ENCODE data around the gene SGCA. TPM values are rescaled to one million over a fixed set of nuclear protein-coding genes. Genes with fewer than 3 reads are reported as not detected.

The SGCA gene
- total RNA-seq, 1 donor from 2014 or later: 1.7 TPM

DNA sequence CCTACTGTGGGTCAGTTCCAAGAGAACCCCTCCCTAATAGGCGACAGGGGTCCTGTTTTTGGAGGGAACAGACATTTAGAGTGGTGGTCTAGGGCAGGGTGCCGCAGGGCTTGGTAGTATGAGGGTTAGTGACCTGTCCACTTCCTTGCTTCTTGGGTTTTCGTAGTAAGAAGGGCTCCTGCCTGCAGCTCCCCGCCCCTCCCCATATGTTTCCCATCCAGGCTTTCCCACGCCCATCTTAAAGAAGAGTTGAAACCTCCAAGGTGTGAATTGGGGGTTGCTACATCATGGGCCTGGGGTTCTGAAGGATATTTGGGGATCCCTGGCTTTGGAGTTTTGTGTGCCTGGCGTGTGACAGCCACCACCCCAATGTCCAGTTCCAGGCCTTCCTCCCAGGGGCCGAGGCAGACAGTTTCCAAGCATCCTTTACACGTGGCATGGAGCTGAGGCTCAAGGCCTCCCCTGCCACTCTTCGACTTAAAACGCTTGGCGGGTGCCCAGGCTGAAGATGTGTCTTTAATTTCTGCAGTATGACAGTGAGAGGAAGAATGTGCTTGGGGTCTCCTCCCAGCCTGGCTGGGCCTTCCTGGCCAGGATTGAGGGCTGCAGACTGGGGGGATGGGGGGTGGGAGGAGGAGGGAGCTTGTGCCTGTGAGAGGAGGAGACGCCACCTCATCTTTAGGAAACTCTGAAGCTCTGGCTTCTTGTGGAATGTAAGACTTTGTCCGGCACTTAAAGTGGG lies 38.0 kb downstream of the SGCA start:
- peaks cover 63% of the 10 kb centered on the region for H3K27me3 Mint-ChIP-seq
- no peak overlapping the region for H3K4me3 Mint-ChIP-seq
- ChIA-PET POLR2A (no interaction called here), CTCF (interaction anchor here (1.3 to 5.7 kb wide), 2 partner anchors 66 to 91 kb away, joined by 3 to 98 read pairs; no protein-coding TSS in a partner anchor)
- peaks cover 23% of the 10 kb centered on the region for H3K4me1 Mint-ChIP-seq
- TF ChIP-seq, protein P1, sequence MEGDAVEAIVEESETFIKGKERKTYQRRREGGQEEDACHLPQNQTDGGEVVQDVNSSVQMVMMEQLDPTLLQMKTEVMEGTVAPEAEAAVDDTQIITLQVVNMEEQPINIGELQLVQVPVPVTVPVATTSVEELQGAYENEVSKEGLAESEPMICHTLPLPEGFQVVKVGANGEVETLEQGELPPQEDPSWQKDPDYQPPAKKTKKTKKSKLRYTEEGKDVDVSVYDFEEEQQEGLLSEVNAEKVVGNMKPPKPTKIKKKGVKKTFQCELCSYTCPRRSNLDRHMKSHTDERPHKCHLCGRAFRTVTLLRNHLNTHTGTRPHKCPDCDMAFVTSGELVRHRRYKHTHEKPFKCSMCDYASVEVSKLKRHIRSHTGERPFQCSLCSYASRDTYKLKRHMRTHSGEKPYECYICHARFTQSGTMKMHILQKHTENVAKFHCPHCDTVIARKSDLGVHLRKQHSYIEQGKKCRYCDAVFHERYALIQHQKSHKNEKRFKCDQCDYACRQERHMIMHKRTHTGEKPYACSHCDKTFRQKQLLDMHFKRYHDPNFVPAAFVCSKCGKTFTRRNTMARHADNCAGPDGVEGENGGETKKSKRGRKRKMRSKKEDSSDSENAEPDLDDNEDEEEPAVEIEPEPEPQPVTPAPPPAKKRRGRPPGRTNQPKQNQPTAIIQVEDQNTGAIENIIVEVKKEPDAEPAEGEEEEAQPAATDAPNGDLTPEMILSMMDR (IDR thresholded peaks at IDR 0.05): no peak
- no peaks in the 10 kb centered on the region for H3K9me3 Mint-ChIP-seq
- ATAC-seq (ENCODE audit: low read depth) (no peak), DNase-seq (no peak)
- intact Hi-C loops (cut with micrococcal nuclease): no loop called here
- no peaks in the 10 kb centered on the region for H3K36me3 Mint-ChIP-seq (ENCODE audit: low read depth)
- H3K27ac Mint-ChIP-seq: no peak overlapping the region

DNA sequence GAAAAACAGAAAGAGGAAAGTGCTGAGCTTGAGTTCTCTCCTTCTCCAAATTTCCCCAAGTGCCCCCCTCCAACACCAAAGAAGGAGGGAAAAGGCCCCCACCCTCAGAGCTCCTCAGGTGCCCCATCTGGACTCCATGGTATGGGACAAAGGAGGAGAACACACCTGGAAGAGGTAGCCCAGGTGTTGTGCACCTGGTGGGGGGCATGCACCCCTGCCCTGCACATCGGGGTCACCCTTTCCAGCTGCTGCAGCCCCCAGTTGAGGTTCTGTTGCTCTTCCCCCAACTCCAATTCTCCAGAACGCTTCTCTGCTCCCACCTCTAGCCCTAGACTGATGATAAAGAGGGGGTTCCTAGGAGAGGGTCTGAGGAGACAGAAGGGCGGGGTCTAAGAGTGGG lies 38.6 kb downstream of the SGCA start:
- no peaks in the 10 kb centered on the region for H3K36me3 Mint-ChIP-seq (ENCODE audit: low read depth)
- no peaks in the 10 kb centered on the region for H3K9me3 Mint-ChIP-seq
- TF ChIP-seq, protein P1 (IDR thresholded peaks at IDR 0.05): no peak
- DNase-seq (no peak), ATAC-seq (ENCODE audit: low read depth) (no peak)
- intact Hi-C loops (cut with micrococcal nuclease): no loop called here
- H3K27ac Mint-ChIP-seq: no peak overlapping the region
- peaks cover 67% of the 10 kb centered on the region for H3K27me3 Mint-ChIP-seq
- H3K4me1 Mint-ChIP-seq: peaks cover 21% of the 10 kb centered on the region
- no peak overlapping the region for H3K4me3 Mint-ChIP-seq
- CTCF ChIA-PET: interaction anchor here (1.3 to 5.7 kb wide), 3 partner anchors 65 to 91 kb away, joined by 3 to 98 read pairs (median 3); no protein-coding TSS in a partner anchor
- POLR2A ChIA-PET: no interaction called here

DNA sequence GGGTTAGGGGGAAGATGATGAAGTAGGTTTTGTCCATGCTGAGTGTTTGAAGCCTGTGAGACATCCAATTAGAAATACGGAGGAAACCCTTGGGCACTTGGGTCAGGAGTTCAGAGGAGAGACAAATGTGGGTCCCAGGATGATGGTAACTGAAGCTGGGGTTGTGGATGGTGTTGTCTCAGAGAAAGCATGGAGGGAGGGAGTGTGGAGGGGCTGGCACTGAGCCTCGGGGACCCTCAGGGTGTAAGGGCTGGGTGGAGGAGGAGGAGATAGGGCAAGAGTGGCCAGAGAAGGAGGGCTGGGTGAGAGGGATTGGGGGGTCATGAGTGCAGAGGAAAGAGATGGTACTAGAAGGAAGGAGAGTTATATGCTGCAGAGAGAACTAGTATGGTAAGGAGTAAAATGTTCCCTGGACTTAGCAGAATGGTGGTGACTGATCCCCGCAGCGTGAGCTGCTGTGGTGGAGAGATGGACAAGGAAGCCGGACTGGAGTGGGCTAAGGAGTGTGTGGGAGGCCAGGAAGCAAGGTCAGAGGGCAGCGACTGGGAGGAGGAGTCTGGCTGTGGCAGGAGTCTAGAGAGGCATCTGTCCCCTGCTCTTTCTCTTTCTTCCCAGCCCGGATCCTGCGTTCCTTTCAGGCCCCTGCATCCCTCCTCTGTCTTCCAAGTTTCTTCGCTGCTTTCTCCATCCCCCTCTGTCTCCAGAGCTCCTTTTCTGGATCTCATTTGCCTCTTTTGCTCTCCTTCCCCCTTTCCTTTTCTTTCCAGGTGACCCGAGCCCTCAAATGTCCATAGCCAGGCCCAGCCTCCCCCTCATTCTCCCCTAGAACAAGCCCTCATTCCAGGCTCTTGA lies 39.5 kb downstream of the SGCA start:
- Mint-ChIP-seq H3K4me3 (no peak overlapping the region), H3K36me3 (ENCODE audit: low read depth) (no peaks in the 10 kb centered on the region)

DNA sequence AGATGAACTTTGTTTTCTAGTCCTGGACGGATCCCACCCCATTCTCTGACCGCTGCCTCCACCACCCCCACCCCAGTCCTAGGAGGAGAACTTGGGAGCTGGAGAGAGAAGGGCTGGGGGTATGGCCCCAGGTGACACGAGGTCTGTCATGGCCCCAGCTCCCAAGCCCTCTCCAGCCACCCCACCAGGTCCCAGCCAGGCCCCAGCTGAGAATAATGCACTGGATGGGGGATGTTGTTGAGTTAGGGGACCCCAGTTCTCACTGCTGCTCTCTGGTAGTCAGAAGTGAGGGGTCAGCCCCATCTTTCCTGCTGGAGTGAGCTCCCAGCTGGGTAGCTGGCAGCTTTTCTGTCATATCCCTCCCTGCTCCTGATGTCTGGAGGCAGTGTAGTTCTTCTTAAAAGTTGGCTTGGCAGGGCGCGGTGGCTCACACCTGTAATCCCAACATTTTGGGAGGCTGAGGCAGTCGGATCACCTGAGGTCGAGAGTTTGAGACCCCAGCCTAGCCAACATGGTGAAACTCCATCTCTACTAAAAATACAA lies 40.2 kb downstream of the SGCA start:
- Mint-ChIP-seq H3K27me3 (peaks cover 67% of the 10 kb centered on the region), H3K4me3 (no peak overlapping the region), H3K27ac (no peak overlapping the region), H3K36me3 (ENCODE audit: low read depth) (no peaks in the 10 kb centered on the region), H3K9me3 (no peaks in the 10 kb centered on the region), H3K4me1 (peaks cover 7% of the 10 kb centered on the region)
- POLR2A ChIA-PET: no interaction called here
- CTCF ChIA-PET: interaction anchor here (0.8 to 1.7 kb wide), 2 partner anchors 14 to 67 kb away, joined by 3 read pairs; no protein-coding TSS in a partner anchor
- TF ChIP-seq, protein P1 (IDR thresholded peaks at IDR 0.05): no peak
- no peak for ATAC-seq (ENCODE audit: low read depth)
- intact Hi-C loops (cut with micrococcal nuclease): no loop called here
- no peak for DNase-seq

More for the DNA sequence above, 39.5 kb downstream of the SGCA start:
- no peak overlapping the region for H3K27ac Mint-ChIP-seq
- TF ChIP-seq, protein P1 (IDR thresholded peaks at IDR 0.05): no peak
- ChIA-PET CTCF (interaction anchor here (0.8 to 5.7 kb wide), 3 partner anchors 15 to 90 kb away, joined by 3 to 98 read pairs (median 3); no protein-coding TSS in a partner anchor), POLR2A (no interaction called here)
- ATAC-seq (ENCODE audit: low read depth): no peak
- intact Hi-C loops (cut with micrococcal nuclease): no loop called here
- DNase-seq: no peak
- H3K9me3 Mint-ChIP-seq: no peaks in the 10 kb centered on the region
- peaks cover 14% of the 10 kb centered on the region for H3K4me1 Mint-ChIP-seq
- H3K27me3 Mint-ChIP-seq: peaks cover 71% of the 10 kb centered on the region

Measured in activated B cell treated with CpG ODN at 0.5 μM for 24 hours (primary cell).